Measurements from ENCODE around the gene KRTAP12-2.

KRTAP12-2 gene

DNA sequence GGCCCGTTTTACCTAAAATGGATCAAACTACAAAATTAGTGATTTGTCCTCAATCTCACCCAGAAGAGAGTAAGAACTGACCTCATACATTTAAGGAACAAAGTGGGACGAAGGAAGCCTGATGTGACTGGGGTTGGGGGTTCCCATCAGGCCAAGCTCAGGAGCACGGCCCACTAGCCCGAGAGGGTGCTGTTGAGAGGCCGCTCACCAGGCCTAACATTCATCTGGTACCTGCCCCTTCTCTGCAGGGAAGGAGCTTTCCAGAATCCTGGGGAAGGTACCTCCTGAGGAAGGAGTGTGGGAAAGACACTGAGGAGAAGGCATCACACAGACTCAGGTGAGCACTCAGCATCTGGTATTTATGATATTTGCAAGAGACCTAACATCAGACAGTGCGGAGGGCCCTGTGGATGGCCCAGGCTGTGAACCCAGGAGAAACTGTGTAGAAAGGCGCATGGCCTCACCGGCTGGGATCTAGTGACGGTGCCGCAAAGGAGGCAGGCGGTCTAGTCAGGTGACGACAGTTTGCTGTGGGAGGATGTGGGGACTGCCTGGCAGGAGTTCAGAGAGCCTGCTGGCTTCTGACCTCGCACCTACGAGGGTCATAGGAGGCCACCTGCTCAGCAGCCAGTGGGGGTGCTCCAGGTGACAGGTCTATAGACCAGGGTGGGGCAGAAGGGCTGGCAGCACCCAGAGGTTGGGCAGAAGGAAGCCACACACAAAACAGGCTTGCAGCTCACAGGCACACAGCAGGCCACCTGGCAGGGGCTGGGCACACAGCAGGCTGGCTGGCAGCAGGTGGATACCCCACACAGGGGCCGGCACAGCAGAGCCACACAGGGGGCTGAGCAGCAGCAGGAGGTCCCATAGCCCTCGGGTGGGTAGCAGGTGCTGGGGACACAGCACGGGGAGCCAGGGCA lies 12.8 kb downstream of the KRTAP12-2 start:
- Histone ChIP-seq H3K27ac (ENCODE audit: low read length) (no peak overlapping the region), H3K4me3 (ENCODE audit: low read length) (no peak overlapping the region), H3K9me3 (ENCODE audit: insufficient read depth, low read length) (no peaks in the 10 kb centered on the region), H3K27me3 (ENCODE audit: low read depth, low read length) (no peaks in the 10 kb centered on the region), H4K20me1 (ENCODE audit: insufficient read depth, low read length) (no peaks in the 10 kb centered on the region), H3K9ac (ENCODE audit: low read length) (no peak overlapping the region), H3K36me3 (replicated peaks; ENCODE audit: low read depth, low read length) (no peaks in the 10 kb centered on the region), H3K4me2 (ENCODE audit: low read length) (no peak overlapping the region), H3K4me1 (ENCODE audit: low read length) (no peaks in the 10 kb centered on the region), H2AFZ (ENCODE audit: low read depth, low read length) (no peak overlapping the region), H3K79me2 (ENCODE audit: low read length) (no peaks in the 10 kb centered on the region)
- TF ChIP-seq EZH2phosphoT487 (IDR thresholded peaks at IDR 0.05; ENCODE audit: low read depth) (no peak), CTCF (IDR thresholded peaks at IDR 0.05; ENCODE audit: low read depth, low read length) (no peak)

GRCh38 chr21:44653123-44653522 lies 13.6 kb downstream of the KRTAP12-2 start:
- Histone ChIP-seq H3K27me3 (ENCODE audit: low read depth, low read length) (no peaks in the 10 kb centered on the region), H3K4me1 (ENCODE audit: low read length) (no peaks in the 10 kb centered on the region), H3K9me3 (ENCODE audit: insufficient read depth, low read length) (no peaks in the 10 kb centered on the region), H3K9ac (ENCODE audit: low read length) (no peak overlapping the region), H3K4me3 (ENCODE audit: low read length) (no peak overlapping the region), H3K4me2 (ENCODE audit: low read length) (no peak overlapping the region), H4K20me1 (ENCODE audit: insufficient read depth, low read length) (no peaks in the 10 kb centered on the region), H2AFZ (ENCODE audit: low read depth, low read length) (no peak overlapping the region), H3K79me2 (ENCODE audit: low read length) (no peaks in the 10 kb centered on the region), H3K27ac (ENCODE audit: low read length) (no peak overlapping the region), H3K36me3 (replicated peaks; ENCODE audit: low read depth, low read length) (no peaks in the 10 kb centered on the region)
- TF ChIP-seq CTCF (IDR thresholded peaks at IDR 0.05; ENCODE audit: low read depth, low read length) (no peak), EZH2phosphoT487 (IDR thresholded peaks at IDR 0.05; ENCODE audit: low read depth) (no peak)

DNA sequence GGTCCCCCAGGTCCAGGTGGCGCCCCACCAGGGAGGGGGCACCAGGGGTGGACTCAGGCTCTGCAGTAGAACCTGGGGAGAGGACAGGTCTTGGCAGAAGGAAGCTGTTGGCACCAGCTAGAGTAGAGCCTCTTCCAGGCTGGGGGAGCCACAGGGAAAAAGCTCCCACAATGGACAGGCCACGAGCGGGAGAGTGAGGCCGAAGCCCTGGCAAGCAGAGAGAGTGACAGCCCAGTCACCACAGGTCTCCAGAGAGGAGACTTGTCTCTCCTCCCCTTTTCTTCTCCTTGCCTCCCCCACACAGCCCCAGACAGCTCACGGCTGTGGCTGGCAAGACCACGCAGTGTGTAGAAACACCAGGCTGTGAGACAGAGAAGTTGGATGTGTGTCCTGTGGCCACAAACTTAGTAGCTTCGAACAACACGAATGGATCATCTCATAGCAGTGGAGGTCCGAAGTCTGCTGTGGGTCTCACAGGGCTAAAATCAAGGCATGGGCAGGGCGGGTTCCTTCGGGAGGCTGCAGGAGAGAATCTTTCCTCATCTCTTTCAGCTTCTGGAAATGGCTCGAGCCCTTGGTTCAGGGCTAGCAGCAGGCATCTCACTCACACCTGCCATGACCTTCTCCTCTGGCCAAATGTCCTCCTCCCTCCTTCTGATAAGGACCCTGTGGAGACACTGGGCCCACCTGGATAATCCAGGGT lies 15.6 kb downstream of the KRTAP12-2 start:
- no peak overlapping the region for H2AFZ ChIP-seq (ENCODE audit: low read depth, low read length)
- TF ChIP-seq EZH2phosphoT487 (IDR thresholded peaks at IDR 0.05; ENCODE audit: low read depth) = no peak
- TF ChIP-seq CTCF (IDR thresholded peaks at IDR 0.05; ENCODE audit: low read depth, low read length) = no peak
- H3K79me2 ChIP-seq (ENCODE audit: low read length) = no peaks in the 10 kb centered on the region
- no peaks in the 10 kb centered on the region for H3K36me3 ChIP-seq (replicated peaks; ENCODE audit: low read depth, low read length)
- H4K20me1 ChIP-seq (ENCODE audit: insufficient read depth, low read length) = no peaks in the 10 kb centered on the region
- H3K4me3 ChIP-seq (ENCODE audit: low read length) = no peak overlapping the region
- no peaks in the 10 kb centered on the region for H3K27me3 ChIP-seq (ENCODE audit: low read depth, low read length)
- H3K4me2 ChIP-seq (ENCODE audit: low read length) = no peak overlapping the region
- no peaks in the 10 kb centered on the region for H3K4me1 ChIP-seq (ENCODE audit: low read length)
- H3K27ac ChIP-seq (ENCODE audit: low read length) = no peak overlapping the region
- H3K9me3 ChIP-seq (ENCODE audit: insufficient read depth, low read length) = no peaks in the 10 kb centered on the region
- no peak overlapping the region for H3K9ac ChIP-seq (ENCODE audit: low read length)

- Histone ChIP-seq H3K27ac (ENCODE audit: low read length) (no peak overlapping the region), H3K9me3 (ENCODE audit: insufficient read depth, low read length) (no peaks in the 10 kb centered on the region), H3K4me2 (ENCODE audit: low read length) (no peak overlapping the region)
Measured at GRCh38 chr21:44650265-44650972, 16.3 kb downstream of the KRTAP12-2 start.

More at GRCh38 chr21:44650265-44650972, 16.3 kb downstream of the KRTAP12-2 start:
- Histone ChIP-seq H3K4me3 (ENCODE audit: low read length) (no peak overlapping the region), H4K20me1 (ENCODE audit: insufficient read depth, low read length) (no peaks in the 10 kb centered on the region), H3K79me2 (ENCODE audit: low read length) (no peaks in the 10 kb centered on the region), H3K9ac (ENCODE audit: low read length) (no peak overlapping the region), H3K4me1 (ENCODE audit: low read length) (no peaks in the 10 kb centered on the region), H2AFZ (ENCODE audit: low read depth, low read length) (no peak overlapping the region), H3K27me3 (ENCODE audit: low read depth, low read length) (no peaks in the 10 kb centered on the region), H3K36me3 (replicated peaks; ENCODE audit: low read depth, low read length) (no peaks in the 10 kb centered on the region)
- TF ChIP-seq CTCF (IDR thresholded peaks at IDR 0.05; ENCODE audit: low read depth, low read length) (no peak), EZH2phosphoT487 (IDR thresholded peaks at IDR 0.05; ENCODE audit: low read depth) (no peak)

Data from OCI-LY3 (cell line).